Measurements from ENCODE around the gene SYNDIG1. TPM values are rescaled to one million over a fixed set of nuclear protein-coding genes. Genes with fewer than 3 reads are reported as not detected.

Gene SYNDIG1
- total and polyA plus RNA-seq, 9 of the 15 experiments (the other 6 are each of a cell fraction or from before 2014, with no cell fraction given): not detected

DNA sequence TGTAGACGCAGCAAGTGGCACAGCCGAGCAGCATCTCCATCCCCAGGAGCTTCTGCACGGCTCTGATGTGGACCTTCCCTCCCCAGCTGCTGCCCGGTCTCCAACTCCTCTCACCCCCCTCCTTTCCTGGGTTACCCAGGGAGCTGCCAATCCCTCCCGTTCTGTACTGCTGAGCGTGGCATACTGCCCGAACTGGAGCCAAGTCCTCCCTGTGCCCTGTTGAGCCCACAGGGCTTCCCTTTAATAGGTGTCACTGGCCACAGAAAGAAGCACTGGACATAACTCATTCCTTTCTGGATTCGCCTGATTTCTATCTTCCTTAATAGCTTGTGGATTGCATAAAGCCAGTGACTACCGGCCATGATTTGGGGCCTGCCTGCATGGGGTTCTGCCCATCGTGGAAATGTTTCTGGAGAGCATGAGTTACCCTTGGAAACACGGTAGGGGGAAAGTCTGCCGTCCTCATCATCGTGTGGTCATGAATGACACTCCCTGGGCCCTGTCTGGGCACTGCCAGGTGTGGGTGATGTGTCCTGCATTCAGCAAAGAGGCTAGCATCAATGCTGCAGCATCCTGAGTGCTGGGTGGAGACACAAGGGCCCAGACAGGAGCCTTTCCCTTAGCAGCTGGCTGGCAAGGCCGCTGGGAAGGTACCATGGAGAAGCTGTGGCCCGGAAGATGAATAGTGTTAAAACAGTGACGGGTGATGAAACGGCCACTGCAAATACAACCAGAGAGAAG, 189.7 kb downstream of the SYNDIG1 start:
- Histone ChIP-seq H3K36me3 (ENCODE audit: control insufficient read depth, insufficient read depth, low read length) (no peaks in the 10 kb centered on the region), H3K27me3 (ENCODE audit: control insufficient read depth in 2 of 2, insufficient read depth in 2 of 2, low read length in 2 of 2) (peaks cover 0 to 11% of the 10 kb centered on the region in 2 experiments; a peak in 2 of 5 replicates), H3K27ac (ENCODE audit: extremely low read depth, low read depth, low read length) (no peak overlapping the region), H3K9me1 (ENCODE audit: control insufficient read depth, insufficient read depth, low read length) (no peaks in the 10 kb centered on the region), H3K4me2 (ENCODE audit: insufficient read depth, low read length) (no peak overlapping the region), H3K4me1 (replicated peaks in 1 of 2; ENCODE audit: control insufficient read depth in 2 of 2, insufficient read depth in 2 of 2, low read length in 2 of 2) (no peaks in the 10 kb centered on the region), H3K9ac (ENCODE audit: insufficient read depth in 1 of 2, low read depth in 2 of 2, low read length in 2 of 2) (no peak overlapping the region), H3K9me3 (replicated peaks; ENCODE audit: control insufficient read depth, insufficient read depth, low read depth, low read length) (no peaks in the 10 kb centered on the region), H4K20me1 (replicated peaks; ENCODE audit: control insufficient read depth, insufficient read depth, low read length) (no peaks in the 10 kb centered on the region), H2AFZ (ENCODE audit: low read depth, low read length) (no peak overlapping the region), H3K79me2 (ENCODE audit: control insufficient read depth, insufficient read depth, low read length) (no peaks in the 10 kb centered on the region), H3K4me3 (no peak overlapping the region)
- ATAC-seq (no peak), DNase-seq (ENCODE audit: extremely low read depth in 1 of 4, low spot score in 3 of 4) (no peak), FAIRE-seq (no peak)
- BruUV-seq (replicated peaks): no TSS peak
- TF ChIP-seq ZNF224 (CRISPR knock-in tag; IDR thresholded peaks at IDR 0.05): no peak
- TF ChIP-seq, protein P1, sequence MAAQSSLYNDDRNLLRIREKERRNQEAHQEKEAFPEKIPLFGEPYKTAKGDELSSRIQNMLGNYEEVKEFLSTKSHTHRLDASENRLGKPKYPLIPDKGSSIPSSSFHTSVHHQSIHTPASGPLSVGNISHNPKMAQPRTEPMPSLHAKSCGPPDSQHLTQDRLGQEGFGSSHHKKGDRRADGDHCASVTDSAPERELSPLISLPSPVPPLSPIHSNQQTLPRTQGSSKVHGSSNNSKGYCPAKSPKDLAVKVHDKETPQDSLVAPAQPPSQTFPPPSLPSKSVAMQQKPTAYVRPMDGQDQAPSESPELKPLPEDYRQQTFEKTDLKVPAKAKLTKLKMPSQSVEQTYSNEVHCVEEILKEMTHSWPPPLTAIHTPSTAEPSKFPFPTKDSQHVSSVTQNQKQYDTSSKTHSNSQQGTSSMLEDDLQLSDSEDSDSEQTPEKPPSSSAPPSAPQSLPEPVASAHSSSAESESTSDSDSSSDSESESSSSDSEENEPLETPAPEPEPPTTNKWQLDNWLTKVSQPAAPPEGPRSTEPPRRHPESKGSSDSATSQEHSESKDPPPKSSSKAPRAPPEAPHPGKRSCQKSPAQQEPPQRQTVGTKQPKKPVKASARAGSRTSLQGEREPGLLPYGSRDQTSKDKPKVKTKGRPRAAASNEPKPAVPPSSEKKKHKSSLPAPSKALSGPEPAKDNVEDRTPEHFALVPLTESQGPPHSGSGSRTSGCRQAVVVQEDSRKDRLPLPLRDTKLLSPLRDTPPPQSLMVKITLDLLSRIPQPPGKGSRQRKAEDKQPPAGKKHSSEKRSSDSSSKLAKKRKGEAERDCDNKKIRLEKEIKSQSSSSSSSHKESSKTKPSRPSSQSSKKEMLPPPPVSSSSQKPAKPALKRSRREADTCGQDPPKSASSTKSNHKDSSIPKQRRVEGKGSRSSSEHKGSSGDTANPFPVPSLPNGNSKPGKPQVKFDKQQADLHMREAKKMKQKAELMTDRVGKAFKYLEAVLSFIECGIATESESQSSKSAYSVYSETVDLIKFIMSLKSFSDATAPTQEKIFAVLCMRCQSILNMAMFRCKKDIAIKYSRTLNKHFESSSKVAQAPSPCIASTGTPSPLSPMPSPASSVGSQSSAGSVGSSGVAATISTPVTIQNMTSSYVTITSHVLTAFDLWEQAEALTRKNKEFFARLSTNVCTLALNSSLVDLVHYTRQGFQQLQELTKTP (IDR thresholded peaks at IDR 0.05; ENCODE audit: low read depth in 1 of 2, partially characterized antibody in 2 of 2): no peak
- TF ChIP-seq NELFE (IDR thresholded peaks at IDR 0.05; ENCODE audit: insufficient read depth, insufficient read length): no peak
- no peak for TF ChIP-seq TEAD1 (CRISPR knock-in tag; IDR thresholded peaks at IDR 0.05)
- TF ChIP-seq, protein P2, sequence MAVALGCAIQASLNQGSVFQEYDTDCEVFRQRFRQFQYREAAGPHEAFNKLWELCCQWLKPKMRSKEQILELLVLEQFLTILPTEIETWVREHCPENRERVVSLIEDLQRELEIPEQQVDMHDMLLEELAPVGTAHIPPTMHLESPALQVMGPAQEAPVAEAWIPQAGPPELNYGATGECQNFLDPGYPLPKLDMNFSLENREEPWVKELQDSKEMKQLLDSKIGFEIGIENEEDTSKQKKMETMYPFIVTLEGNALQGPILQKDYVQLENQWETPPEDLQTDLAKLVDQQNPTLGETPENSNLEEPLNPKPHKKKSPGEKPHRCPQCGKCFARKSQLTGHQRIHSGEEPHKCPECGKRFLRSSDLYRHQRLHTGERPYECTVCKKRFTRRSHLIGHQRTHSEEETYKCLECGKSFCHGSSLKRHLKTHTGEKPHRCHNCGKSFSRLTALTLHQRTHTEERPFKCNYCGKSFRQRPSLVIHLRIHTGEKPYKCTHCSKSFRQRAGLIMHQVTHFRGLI (CRISPR knock-in tag; IDR thresholded peaks at IDR 0.05): no peak
- no peak for TF ChIP-seq RBM15 (IDR thresholded peaks at IDR 0.05; ENCODE audit: insufficient read depth, low read length)
- TF ChIP-seq SP1 (CRISPR knock-in tag; IDR thresholded peaks at IDR 0.05): no peak
- no peak for TF ChIP-seq BMI1 (IDR thresholded peaks at IDR 0.05; ENCODE audit: low read length)
- no peak for TF ChIP-seq MCM3 (IDR thresholded peaks at IDR 0.05)
- TF ChIP-seq ZNF696 (CRISPR knock-in tag; conservative IDR thresholded peaks at IDR 0.05): no peak
- no peak for TF ChIP-seq ADNP (tag; IDR thresholded peaks at IDR 0.05)
- TF ChIP-seq, protein P3, sequence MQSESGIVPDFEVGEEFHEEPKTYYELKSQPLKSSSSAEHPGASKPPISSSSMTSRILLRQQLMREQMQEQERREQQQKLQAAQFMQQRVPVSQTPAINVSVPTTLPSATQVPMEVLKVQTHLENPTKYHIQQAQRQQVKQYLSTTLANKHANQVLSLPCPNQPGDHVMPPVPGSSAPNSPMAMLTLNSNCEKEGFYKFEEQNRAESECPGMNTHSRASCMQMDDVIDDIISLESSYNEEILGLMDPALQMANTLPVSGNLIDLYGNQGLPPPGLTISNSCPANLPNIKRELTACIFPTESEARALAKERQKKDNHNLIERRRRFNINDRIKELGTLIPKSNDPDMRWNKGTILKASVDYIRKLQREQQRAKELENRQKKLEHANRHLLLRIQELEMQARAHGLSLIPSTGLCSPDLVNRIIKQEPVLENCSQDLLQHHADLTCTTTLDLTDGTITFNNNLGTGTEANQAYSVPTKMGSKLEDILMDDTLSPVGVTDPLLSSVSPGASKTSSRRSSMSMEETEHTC (IDR thresholded peaks at IDR 0.05): no peak
- no peak for TF ChIP-seq KAT7 (CRISPR knock-in tag; IDR thresholded peaks at IDR 0.05; ENCODE audit: borderline replicate concordance)
- TF ChIP-seq KAT2B (IDR thresholded peaks at IDR 0.05; ENCODE audit: low read depth, low read length): no peak
- intact Hi-C loops (cut with micrococcal nuclease) (no loop called here), in situ Hi-C loops (cut with MboI) (no loop called here)
- POLR2A ChIA-PET: interaction anchor here (0.6 kb wide), 3 partner anchors 10 to 767 kb away, joined by 3 read pairs; no protein-coding TSS in a partner anchor
- 1% methylated on average over 12 of the region's 17 CpGs for WGBS (ENCODE audit: insufficient coverage, low coverage, missing lambda C conversion rate)
- CTCF ChIA-PET (ENCODE audit: low intra/inter-chr PET ratio): no interaction called here
